MM.1S (cell line): ENCODE measurements around the gene BPHL.

Source experiments
- EZH2 ChIP-seq: fragments of 300-600 bp; sonication (generic); optimal IDR thresholded peaks from 2 replicates; pipeline ENCODE3; 2017; ENCODE audit warnings: low read depth, mild to moderate bottlenecking, antibody characterized with exemption, low read length, mixed read lengths
- TF ChIP-seq, protein P1 (sequence below): fragments of 300-600 bp; sonication (generic); IDR thresholded peaks from 2 replicates; pipeline ENCODE4 v1.5.1; 2016; ENCODE audit warnings: antibody characterized with exemption, low read length, mixed read lengths

DNA sequence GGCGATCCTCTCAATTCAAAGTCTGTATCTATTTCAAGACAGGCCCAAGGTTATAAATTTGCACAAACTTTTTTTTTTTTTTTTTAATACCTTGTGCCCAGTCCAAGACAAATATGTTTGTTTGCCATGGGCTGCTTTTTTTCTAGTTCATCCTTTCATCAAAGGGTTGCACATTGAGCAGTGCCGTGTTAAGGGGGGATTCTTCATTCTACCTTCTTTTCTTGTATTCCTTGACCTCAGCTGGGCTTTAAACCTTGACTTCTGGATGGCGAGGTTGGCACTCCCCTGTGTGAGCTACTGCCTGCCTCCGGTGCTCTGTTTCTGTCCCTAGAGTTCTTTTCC, 42.8 kb upstream of the BPHL start:
- no peak for TF ChIP-seq EZH2
- TF ChIP-seq, protein P1, sequence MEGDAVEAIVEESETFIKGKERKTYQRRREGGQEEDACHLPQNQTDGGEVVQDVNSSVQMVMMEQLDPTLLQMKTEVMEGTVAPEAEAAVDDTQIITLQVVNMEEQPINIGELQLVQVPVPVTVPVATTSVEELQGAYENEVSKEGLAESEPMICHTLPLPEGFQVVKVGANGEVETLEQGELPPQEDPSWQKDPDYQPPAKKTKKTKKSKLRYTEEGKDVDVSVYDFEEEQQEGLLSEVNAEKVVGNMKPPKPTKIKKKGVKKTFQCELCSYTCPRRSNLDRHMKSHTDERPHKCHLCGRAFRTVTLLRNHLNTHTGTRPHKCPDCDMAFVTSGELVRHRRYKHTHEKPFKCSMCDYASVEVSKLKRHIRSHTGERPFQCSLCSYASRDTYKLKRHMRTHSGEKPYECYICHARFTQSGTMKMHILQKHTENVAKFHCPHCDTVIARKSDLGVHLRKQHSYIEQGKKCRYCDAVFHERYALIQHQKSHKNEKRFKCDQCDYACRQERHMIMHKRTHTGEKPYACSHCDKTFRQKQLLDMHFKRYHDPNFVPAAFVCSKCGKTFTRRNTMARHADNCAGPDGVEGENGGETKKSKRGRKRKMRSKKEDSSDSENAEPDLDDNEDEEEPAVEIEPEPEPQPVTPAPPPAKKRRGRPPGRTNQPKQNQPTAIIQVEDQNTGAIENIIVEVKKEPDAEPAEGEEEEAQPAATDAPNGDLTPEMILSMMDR = no peak
